Upper lobe of right lung (tissue), 1 donor: ENCODE data around the gene C6orf47. TPM values are rescaled to one million over a fixed set of nuclear protein-coding genes. Genes with fewer than 3 reads are reported as not detected.

ENCODE experiments used
- ATAC-seq: fragments of 200-7000 bp; cut with Tn5 transposase; one replicate; pipeline ENCODE4 v1.9.1; 2020; ENCODE audit warnings: mild to moderate bottlenecking, moderate library complexity
- DNase-seq: peaks from one replicate; pipeline ENCODE4 v3.0.0-alpha.2; 2020
- H3K27ac ChIP-seq: fragments of 200-600 bp; one replicate; pipeline ENCODE4 v1.8.0; 2022
- H3K27me3 ChIP-seq: fragments of 200-600 bp; one replicate; pipeline ENCODE4 v1.8.0; 2022; ENCODE audit warnings: mild to moderate bottlenecking
- H3K36me3 ChIP-seq: fragments of 200-600 bp; one replicate; pipeline ENCODE4 v1.8.0; 2022
- H3K4me1 ChIP-seq: fragments of 200-600 bp; one replicate; pipeline ENCODE4 v1.8.0; 2022
- H3K4me3 ChIP-seq: fragments of 200-600 bp; one replicate; pipeline ENCODE4 v1.8.0; 2022; ENCODE audit warnings: mild to moderate bottlenecking
- H3K9me3 ChIP-seq: fragments of 200-600 bp; one replicate; pipeline ENCODE4 v1.8.0; 2022
- CTCF ChIP-seq: fragments of 200-600 bp; IDR thresholded peaks from one replicate; pipeline ENCODE4 v1.8.0; 2022; ENCODE audit warnings: antibody characterized with exemption
- intact Hi-C: fragments of 100-400 bp; cut with DNase I; formaldehyde crosslinking; loops from one replicate; pipeline ENCODE4 v1.11.0; 2022
- total RNA-seq: library from RNA; stranded (reverse); fragmentation: NEBNext Ultra II Directional; extraction: Animal tissue kit (Norgen Biotek cat#: 25700); gene quantifications from one replicate; pipeline ENCODE4 v1.2.1, GENCODE V29; 2021
- donor health status: DM: no; HTN: yes; CAD: no; lungs with severe emphysema.

Gene C6orf47
- total RNA-seq, 1 donor from 2014 or later: 25.6 TPM

- no peak for DNase-seq
Observed at GRCh38 chr6:31693535-31693934, 33.0 kb upstream of the C6orf47 start.

GRCh38 chr6:31692886-31693285 is 32.3 kb upstream of the C6orf47 start:
- Histone ChIP-seq H3K4me1 (no peaks in the 10 kb centered on the region), H3K36me3 (peaks cover 96% of the 10 kb centered on the region), H3K27me3 (no peaks in the 10 kb centered on the region), H3K9me3 (no peaks in the 10 kb centered on the region), H3K27ac (no peak overlapping the region), H3K4me3 (no peak overlapping the region)
- ATAC-seq: no peak
- intact Hi-C loops: loop anchor here (10.0 kb wide), 1 partner anchor 142 kb away; no protein-coding TSS in a partner anchor
- no peak for TF ChIP-seq CTCF
- no peak for DNase-seq

More at GRCh38 chr6:31693535-31693934, 33.0 kb upstream of the C6orf47 start:
- Histone ChIP-seq H3K4me3 (no peak overlapping the region), H3K36me3 (peaks cover 96% of the 10 kb centered on the region), H3K4me1 (no peaks in the 10 kb centered on the region), H3K9me3 (no peaks in the 10 kb centered on the region), H3K27me3 (no peaks in the 10 kb centered on the region), H3K27ac (no peak overlapping the region)
- ATAC-seq: no peak
- no peak for TF ChIP-seq CTCF
- intact Hi-C loops: loop anchor here (10.0 kb wide), 1 partner anchor 141 kb away; no protein-coding TSS in a partner anchor

- no peak for DNase-seq
- H3K9me3 ChIP-seq: no peaks in the 10 kb centered on the region
- TF ChIP-seq CTCF: no peak
- peaks cover 98% of the 10 kb centered on the region for H3K36me3 ChIP-seq
- no peak overlapping the region for H3K27ac ChIP-seq
- H3K4me1 ChIP-seq: no peaks in the 10 kb centered on the region
- no peaks in the 10 kb centered on the region for H3K27me3 ChIP-seq
- ATAC-seq: no peak
- no peak overlapping the region for H3K4me3 ChIP-seq
- intact Hi-C loops: loop anchor here (10.0 kb wide), 1 partner anchor 142 kb away; no protein-coding TSS in a partner anchor
Observed at GRCh38 chr6:31692353-31692752, 31.8 kb upstream of the C6orf47 start.

- peaks cover 100% of the 10 kb centered on the region for H3K36me3 ChIP-seq
- H3K27ac ChIP-seq: no peak overlapping the region
- H3K4me3 ChIP-seq: no peak overlapping the region
- H3K4me1 ChIP-seq: no peaks in the 10 kb centered on the region
- TF ChIP-seq CTCF: no peak
- no peak for DNase-seq
- ATAC-seq: no peak
- no peaks in the 10 kb centered on the region for H3K27me3 ChIP-seq
- no peaks in the 10 kb centered on the region for H3K9me3 ChIP-seq
- intact Hi-C loops: loop anchor here (10.0 kb wide), 1 partner anchor 143 kb away; no protein-coding TSS in a partner anchor
Observed at GRCh38 chr6:31691564-31692108, 31.1 kb upstream of the C6orf47 start.

- no peak for TF ChIP-seq CTCF
- ATAC-seq: no peak
- peaks cover 100% of the 10 kb centered on the region for H3K36me3 ChIP-seq
Observed at GRCh38 chr6:31691078-31691463, 30.5 kb upstream of the C6orf47 start.

More at GRCh38 chr6:31691078-31691463, 30.5 kb upstream of the C6orf47 start:
- no peak for DNase-seq
- Histone ChIP-seq H3K4me1 (no peaks in the 10 kb centered on the region), H3K9me3 (no peaks in the 10 kb centered on the region), H3K27ac (no peak overlapping the region), H3K4me3 (no peak overlapping the region), H3K27me3 (no peaks in the 10 kb centered on the region)
- intact Hi-C loops: loop anchor here (10.0 kb wide), 1 partner anchor 144 kb away; no protein-coding TSS in a partner anchor
